H1 (cell line): ENCODE measurements around the gene NFAT5. TPM values are rescaled to one million over a fixed set of nuclear protein-coding genes. Genes with fewer than 3 reads are reported as not detected.

ENCODE experiments used
- CTCF ChIA-PET: fragments of 300-600 bp; sonication (Branson Sonifier 250); formaldehyde crosslinking; loops from one replicate; lab custom pipeline; 2021; ENCODE audit not compliant: partially characterized antibody; lab: Charles Lee
- POLR2A ChIA-PET: fragments of 300-600 bp; sonication (Branson Sonifier 250); formaldehyde crosslinking; loops from one replicate; lab custom pipeline; 2021; ENCODE audit warnings: inconsistent platforms; ENCODE audit not compliant: partially characterized antibody; lab: Charles Lee
- DNase-seq, 2 experiments: peaks; one replicate each; pipeline versions ENCODE4 v3.0.0 to v3.0.0-alpha.2; 2010 to 2022; ENCODE audit warnings: low spot score in 2 of 2, low read depth in 1 of 2, mixed read lengths in 1 of 2
- FAIRE-seq: peaks from 2 replicates; lab custom pipeline; 2011; peaks lifted over from hg19 to GRCh38; lab: Jason Lieb, UNC
- H2AFZ ChIP-seq: 2 replicates; pipeline ENCODE4 v1.8.1; 2012; ENCODE audit warnings: low read length, inconsistent platforms
- H2AK5ac ChIP-seq: 2 replicates; pipeline ENCODE4 v1.6.1; 2013; ENCODE audit warnings: low read depth, low read length
- H2BK120ac ChIP-seq: replicated peaks from 2 replicates; pipeline ENCODE3; 2013; ENCODE audit warnings: low read depth, low read length, inconsistent platforms
- H2BK12ac ChIP-seq: 2 replicates; pipeline ENCODE4 v1.6.1; 2013; ENCODE audit warnings: low read depth, low read length
- H2BK15ac ChIP-seq: 2 replicates; pipeline ENCODE4 v1.6.1; 2013; ENCODE audit warnings: low read length
- H2BK20ac ChIP-seq: 2 replicates; pipeline ENCODE4 v1.6.1; 2013; ENCODE audit warnings: low read length
- H2BK5ac ChIP-seq: 2 replicates; pipeline ENCODE4 v1.6.1; 2013; ENCODE audit warnings: low read depth, low read length
- H3K14ac ChIP-seq: 2 replicates; pipeline ENCODE4 v1.6.1; 2013; ENCODE audit warnings: inconsistent platforms; ENCODE audit not compliant: insufficient read length
- H3K18ac ChIP-seq: 2 replicates; pipeline ENCODE4 v1.6.1; 2013; ENCODE audit warnings: low read length; ENCODE audit errors: extremely low read depth
- H3K23ac ChIP-seq: 2 replicates; pipeline ENCODE4 v1.6.1; 2013; ENCODE audit warnings: inconsistent platforms; ENCODE audit not compliant: insufficient read length
- H3K23me2 ChIP-seq: 2 replicates; pipeline ENCODE4 v1.6.1; 2013; ENCODE audit warnings: low read depth, low read length
- H3K27ac ChIP-seq: 2 replicates; pipeline ENCODE4 v1.6.1; 2011; ENCODE audit warnings: low read depth, low read length, inconsistent platforms
- H3K27me3 ChIP-seq, 4 experiments: replicated peaks in 1 of 4; 1 replicate in 1 of 4; 2 replicates in 3 of 4; pipeline versions ENCODE4 v1.6.1 to v1.8.1; 2011 to 2013; ENCODE audit warnings: low read length in 3 of 4, mild to moderate bottlenecking in 3 of 4, inconsistent platforms in 2 of 4, mixed read lengths in 2 of 4, moderate library complexity in 1 of 4; ENCODE audit not compliant: control insufficient read depth in 3 of 4, insufficient read depth in 3 of 4; ENCODE audit errors: extremely low read depth in 1 of 4
- H3K36me3 ChIP-seq, 4 experiments: 2 replicates each; pipeline versions ENCODE4 v1.6.1 to v1.8.1; 2011 to 2013; ENCODE audit warnings: mild to moderate bottlenecking in 4 of 4, low read length in 3 of 4, moderate library complexity in 2 of 4, control low read depth in 1 of 4, inconsistent platforms in 1 of 4; ENCODE audit not compliant: insufficient read depth in 4 of 4, control insufficient read depth in 2 of 4
- H3K4ac ChIP-seq: replicated peaks from 2 replicates; pipeline ENCODE3; 2013; ENCODE audit warnings: low read length, low read depth, mixed read lengths, inconsistent platforms; ENCODE audit not compliant: insufficient read length
- H3K4me1 ChIP-seq, 4 experiments: replicated peaks in 1 of 4; 1 replicate in 1 of 4; 2 replicates in 3 of 4; pipeline versions ENCODE4 v1.6.1 to v1.8.1; 2011 to 2013; ENCODE audit warnings: low read length in 3 of 4, inconsistent platforms in 2 of 4, mixed read lengths in 1 of 4; ENCODE audit not compliant: insufficient read depth in 4 of 4, control insufficient read depth in 3 of 4
- H3K4me2 ChIP-seq, 2 experiments: 2 replicates each; pipeline versions ENCODE4 v1.6.1 to v1.8.1; 2011 to 2013; ENCODE audit warnings: low read depth in 2 of 2, low read length in 2 of 2, control low read depth in 1 of 2, inconsistent platforms in 1 of 2, mild to moderate bottlenecking in 1 of 2; ENCODE audit not compliant: insufficient read depth in 1 of 2
- H3K4me3 ChIP-seq, 4 experiments: fragments of 200-600, 300-600 bp in 1 of 4; sonication (generic), shearing (Covaris generic), sonication (Bioruptor Twin) in 1 of 4; 2 replicates each; pipeline versions ENCODE4 v1.5.1 to v1.8.1; 2011 to 2016; ENCODE audit warnings: low read length in 4 of 4, low read depth in 3 of 4, control low read depth in 2 of 4, inconsistent platforms in 2 of 4, mild to moderate bottlenecking in 2 of 4, mixed read lengths in 1 of 4, moderate library complexity in 1 of 4; ENCODE audit not compliant: insufficient read depth in 2 of 4; ENCODE audit errors: extremely low read depth in 1 of 4
- H3K56ac ChIP-seq: replicated peaks from 2 replicates; pipeline ENCODE3; 2013; ENCODE audit warnings: low read depth, mild to moderate bottlenecking, mixed read lengths, low read length, inconsistent platforms; ENCODE audit not compliant: insufficient read length
- H3K79me1 ChIP-seq: 2 replicates; pipeline ENCODE4 v1.6.1; 2013; ENCODE audit warnings: low read depth, low read length, control low read depth
- H3K79me2 ChIP-seq, 2 experiments: 2 replicates each; pipeline versions ENCODE4 v1.6.1 to v1.8.1; 2012 to 2013; ENCODE audit warnings: low read length in 2 of 2, mild to moderate bottlenecking in 2 of 2, inconsistent platforms in 1 of 2; ENCODE audit not compliant: insufficient read depth in 2 of 2, control insufficient read depth in 1 of 2
- H3K9ac ChIP-seq, 4 experiments: replicated peaks in 1 of 4; 1 replicate in 1 of 4; 2 replicates in 3 of 4; pipeline versions ENCODE4 v1.6.1 to v1.8.1; 2011 to 2013; ENCODE audit warnings: low read depth in 3 of 4, low read length in 3 of 4, control low read depth in 2 of 4, mild to moderate bottlenecking in 2 of 4, moderate library complexity in 2 of 4, inconsistent platforms in 1 of 4; ENCODE audit errors: extremely low read depth in 1 of 4
- H3K9me3 ChIP-seq, 2 experiments: 2 replicates each; pipeline versions ENCODE4 v1.6.1 to v1.8.1; 2012 to 2013; ENCODE audit warnings: mild to moderate bottlenecking in 2 of 2, moderate library complexity in 2 of 2, control low read depth in 1 of 2, inconsistent platforms in 1 of 2, low read depth in 1 of 2, low read length in 1 of 2, mixed read lengths in 1 of 2; ENCODE audit not compliant: insufficient read depth in 2 of 2
- H4K20me1 ChIP-seq, 2 experiments: replicated peaks in 1 of 2; 2 replicates each; pipeline versions ENCODE3 to v1.8.1; 2011 to 2013; ENCODE audit warnings: inconsistent platforms in 2 of 2, low read length in 2 of 2, mild to moderate bottlenecking in 1 of 2; ENCODE audit not compliant: insufficient read depth in 2 of 2, control insufficient read depth in 1 of 2
- H4K5ac ChIP-seq: 2 replicates; pipeline ENCODE4 v1.6.1; 2013; ENCODE audit warnings: low read length, low read depth, mixed read lengths, inconsistent platforms; ENCODE audit not compliant: insufficient read length
- H4K8ac ChIP-seq: 2 replicates; pipeline ENCODE4 v1.8.0; 2013; ENCODE audit warnings: mild to moderate bottlenecking, moderate library complexity, low read length, inconsistent platforms; ENCODE audit not compliant: insufficient read depth; ENCODE audit errors: extremely low read depth
- H4K91ac ChIP-seq: replicated peaks from 2 replicates; pipeline ENCODE3; 2013; ENCODE audit warnings: low read length, mixed read lengths, inconsistent platforms; ENCODE audit not compliant: insufficient read length
- CHD2 ChIP-seq: IDR thresholded peaks from 2 replicates; pipeline ENCODE4 v1.6.1; 2012; ENCODE audit warnings: low read length, improper control_type of control experiment
- EGR1 ChIP-seq: IDR thresholded peaks from 2 replicates; pipeline ENCODE4 v1.6.1; 2011; ENCODE audit warnings: low read depth, low read length, borderline replicate concordance
- EZH2 ChIP-seq: fragments of 200-600 bp; sonication (generic); IDR thresholded peaks from 2 replicates; pipeline ENCODE4 v1.7.1; 2012; ENCODE audit warnings: low read depth, mild to moderate bottlenecking, moderate library complexity, low read length, inconsistent platforms; ENCODE audit not compliant: severe bottlenecking
- GABPA ChIP-seq: IDR thresholded peaks from 2 replicates; pipeline ENCODE4 v1.6.1; 2011; ENCODE audit warnings: mild to moderate bottlenecking, low read length, moderate library complexity, borderline replicate concordance; ENCODE audit not compliant: insufficient read depth
- KDM1A ChIP-seq: fragments of 200-600, 300-600 bp; sonication (generic); IDR thresholded peaks from 2 replicates; pipeline ENCODE4 v1.7.1; 2016; ENCODE audit warnings: mild to moderate bottlenecking, low read length, borderline replicate concordance
- KDM4A ChIP-seq: IDR thresholded peaks from one replicate; pipeline ENCODE4 v1.7.1; 2012; ENCODE audit warnings: low read depth, mild to moderate bottlenecking, moderate library complexity, low read length, inconsistent platforms; ENCODE audit not compliant: severe bottlenecking
- POLR2AphosphoS5 ChIP-seq: IDR thresholded peaks from 2 replicates; pipeline ENCODE4 v1.6.1; 2011; ENCODE audit warnings: low read depth, low read length
- SRF ChIP-seq: IDR thresholded peaks from 2 replicates; pipeline ENCODE4 v1.6.1; 2011; ENCODE audit warnings: mild to moderate bottlenecking, low read depth, low read length, moderate library complexity
- TAF7 ChIP-seq: optimal IDR thresholded peaks from 2 replicates; pipeline ENCODE3; 2011; ENCODE audit warnings: low read depth, mild to moderate bottlenecking, inconsistent platforms, low read length, moderate library complexity, borderline replicate concordance
- WGBS, 2 experiments: shearing (Covaris generic) in 1 of 2; methylation state at CpG; one replicate each; pipeline versions ENCODE4 v1.1.6 to v1.1.7; 2013 to 2015; ENCODE audit warnings: low lambda C conversion rate in 2 of 2, mixed read lengths in 2 of 2, inconsistent platforms in 1 of 2, low coverage in 1 of 2, missing lambda C conversion rate in 1 of 2; ENCODE audit not compliant: insufficient replicate concordance in 2 of 2, insufficient coverage in 1 of 2, insufficient read length in 1 of 2; ENCODE audit errors: extremely low coverage in 1 of 2, missing lambda C conversion rate in 1 of 2; 5-methylcytosine and 5-hydroxymethylcytosine counted together
- polyA plus RNA-seq, 7 experiments: library from polyadenylated mRNA; depleted of rRNA in 3 of 7; stranded (reverse) in 5 of 7; unstranded in 2 of 7; fragments of >200 nt in 5 of 7; fragments of 200-250 nt in 2 of 7; gene quantifications; 1 replicate in 5 of 7; 2 replicates in 1 of 7; 4 replicates in 1 of 7; pipeline versions ENCODE4 v1.2.1 to v1.2.3, GENCODE V29; 2011 to 2013; ENCODE audit warnings: missing spikeins in 2 of 7, mixed read lengths in 2 of 7
- total RNA-seq: library from RNA; stranded (reverse); fragmentation: NEBNext Ultra II Directional; extraction: Animal tissue kit (Norgen Biotek cat#: 25700); gene quantifications from 2 replicates; pipeline ENCODE4 v1.2.1, GENCODE V29; 2021
- TF ChIP-seq, protein P1 (sequence below): IDR thresholded peaks from 2 replicates; pipeline ENCODE4 v1.6.1; 2011; ENCODE audit warnings: low read length, improper control_type of control experiment
- TF ChIP-seq, protein P2 (sequence below): IDR thresholded peaks from 2 replicates; pipeline ENCODE4 v1.6.1; 2012; ENCODE audit warnings: inconsistent platforms

The NFAT5 gene
- total and polyA plus RNA-seq, 2 of the 8 experiments (the other 6 are each of a cell fraction or from before 2014, with no cell fraction given): 8.9 to 29.0 TPM

- FAIRE-seq (no peak), DNase-seq (no peak)
- Histone ChIP-seq H2AK5ac (no peak overlapping the region), H2BK5ac (no peak overlapping the region), H3K36me3 (peaks cover 0 to 23% (median 14%) of the 10 kb centered on the region in 4 experiments; a peak in 4 of 8 replicates), H3K27me3 (no peaks in the 10 kb centered on the region), H3K4me2 (no peak overlapping the region), H3K4me3 (no peak overlapping the region), H4K8ac (no peak overlapping the region), H2BK12ac (no peak overlapping the region), H3K79me1 (no peaks in the 10 kb centered on the region), H3K79me2 (no peaks in the 10 kb centered on the region), H4K91ac (no peak overlapping the region), H4K5ac (no peak overlapping the region), H3K23ac (no peak overlapping the region), H2BK120ac (no peak overlapping the region), H3K27ac (no peak overlapping the region), H4K20me1 (no peaks in the 10 kb centered on the region), H3K23me2 (no peaks in the 10 kb centered on the region), H3K9ac (no peak overlapping the region), H3K14ac (no peak overlapping the region), H2BK15ac (no peak overlapping the region), H3K4me1 (no peaks in the 10 kb centered on the region), H3K4ac (no peak overlapping the region), H3K56ac (no peak overlapping the region), H2AFZ (no peak overlapping the region), H3K9me3 (no peaks in the 10 kb centered on the region), H2BK20ac (no peak overlapping the region), H3K18ac (no peak overlapping the region)
- ChIA-PET CTCF (interaction anchor here (0.6 to 0.7 kb wide), 3 partner anchors 10 to 636 kb away, joined by 3 read pairs; no protein-coding TSS in a partner anchor), POLR2A (interaction anchor here (0.6 to 0.7 kb wide), 2 partner anchors 9 to 58 kb away, joined by 3 to 4 read pairs; no protein-coding TSS in a partner anchor)
- 86% methylated on average over 3 of the region's 3 CpGs; no CpG with 5 or more reads in 1 of the 2 experiments for WGBS, 2 experiments
- TF ChIP-seq CHD2 (no peak), GABPA (no peak), KDM1A (no peak), TAF7 (no peak), EZH2 (no peak), SRF (no peak), POLR2AphosphoS5 (no peak), KDM4A (no peak), EGR1 (no peak)
- TF ChIP-seq, protein P1, sequence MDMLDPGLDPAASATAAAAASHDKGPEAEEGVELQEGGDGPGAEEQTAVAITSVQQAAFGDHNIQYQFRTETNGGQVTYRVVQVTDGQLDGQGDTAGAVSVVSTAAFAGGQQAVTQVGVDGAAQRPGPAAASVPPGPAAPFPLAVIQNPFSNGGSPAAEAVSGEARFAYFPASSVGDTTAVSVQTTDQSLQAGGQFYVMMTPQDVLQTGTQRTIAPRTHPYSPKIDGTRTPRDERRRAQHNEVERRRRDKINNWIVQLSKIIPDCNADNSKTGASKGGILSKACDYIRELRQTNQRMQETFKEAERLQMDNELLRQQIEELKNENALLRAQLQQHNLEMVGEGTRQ: no peak
- TF ChIP-seq, protein P2, sequence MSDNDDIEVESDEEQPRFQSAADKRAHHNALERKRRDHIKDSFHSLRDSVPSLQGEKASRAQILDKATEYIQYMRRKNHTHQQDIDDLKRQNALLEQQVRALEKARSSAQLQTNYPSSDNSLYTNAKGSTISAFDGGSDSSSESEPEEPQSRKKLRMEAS: no peak
These were observed 107.4 kb downstream of the NFAT5 start for GRCh38 chr16:69672998-69673713.
